HG03520 (cell line): Measurements from ENCODE around the gene ARIH1.
"Not testable (repeated sequence)": the region's sequence is repeated elsewhere in the genome, so short reads cannot be mapped to it uniquely, and the experiment has no call there.

Experiments
- ATAC-seq: cut with Tn5 transposase; IDR thresholded peaks from one replicate; pipeline ENCODE4 v1.9.1; 2021; ENCODE audit warnings: mild to moderate bottlenecking, moderate library complexity; ENCODE audit not compliant: unreplicated experiment

ARIH1 gene

GRCh38 chr15:72473614-72474465 is at the start of gene ARIH1:
Gene ARIH1 (plus strand): TSS chr15:72474330. CDS start chr15:72474640, 310 bp downstream.
- ATAC-seq = peak; percentile 71

GRCh38 chr15:72426753-72427152 is 47.4 kb upstream of the ARIH1 start:
- no peak for ATAC-seq

- no peak for ATAC-seq
These were observed 36.3 kb upstream of the ARIH1 start for GRCh38 chr15:72437650-72438316.

GRCh38 chr15:72442848-72443247 is 31.3 kb upstream of the ARIH1 start:
- ATAC-seq = not testable (repeated sequence)

- no peak for ATAC-seq
These were observed 28.7 kb upstream of the ARIH1 start for GRCh38 chr15:72445426-72445825.

- no peak for ATAC-seq
These were observed 23.3 kb upstream of the ARIH1 start for GRCh38 chr15:72450805-72451204.

GRCh38 chr15:72451224-72451623 is 22.9 kb upstream of the ARIH1 start:
- no peak for ATAC-seq

GRCh38 chr15:72456684-72457083 is 17.4 kb upstream of the ARIH1 start:
- no peak for ATAC-seq

GRCh38 chr15:72460402-72460801 is 13.7 kb upstream of the ARIH1 start:
- ATAC-seq = no peak

- no peak for ATAC-seq
These were observed 10.4 kb upstream of the ARIH1 start for GRCh38 chr15:72463702-72464101.

- ATAC-seq = no peak
These were observed 9.9 kb upstream of the ARIH1 start for GRCh38 chr15:72464251-72464650.

GRCh38 chr15:72468103-72468502 is 6.0 kb upstream of the ARIH1 start:
- no peak for ATAC-seq

- ATAC-seq = no peak
These were observed 1.0 kb upstream of the ARIH1 start for GRCh38 chr15:72472992-72473610.

- ATAC-seq = peak; percentile 13
These were observed 359 bp downstream of the ARIH1 start for GRCh38 chr15:72474466-72474911.

- ATAC-seq = peak; percentile 29
These were observed 940 bp downstream of the ARIH1 start for GRCh38 chr15:72474912-72475628.

GRCh38 chr15:72475674-72476073 is 1.5 kb downstream of the ARIH1 start:
- no peak for ATAC-seq

GRCh38 chr15:72476330-72476729 is 2.2 kb downstream of the ARIH1 start:
- not testable (repeated sequence) for ATAC-seq

- ATAC-seq = no peak
These were observed 7.0 kb downstream of the ARIH1 start for GRCh38 chr15:72481015-72481659.

GRCh38 chr15:72482275-72482674 is 8.1 kb downstream of the ARIH1 start:
- no peak for ATAC-seq

GRCh38 chr15:72483279-72483678 is 9.1 kb downstream of the ARIH1 start:
- ATAC-seq = no peak
